Tibial nerve (tissue), 4 donors: Measurements from ENCODE around the gene S100PBP.

Experiments
- CTCF ChIP-seq, 5 experiments: fragments of 200-600 bp in 3 of 5; fragments of 450-650 bp in 2 of 5; sonication (generic) in 3 of 5; IDR thresholded peaks; one replicate each; pipeline ENCODE4 v1.5.1; 2016 to 2019; ENCODE audit warnings: antibody characterized with exemption in 5 of 5, mild to moderate bottlenecking in 3 of 5, moderate library complexity in 2 of 5
- EP300 ChIP-seq, 2 donors: sonication (generic); formaldehyde crosslinking; IDR thresholded peaks; one replicate each; pipeline ENCODE4 v1.6.1; 2017; ENCODE audit warnings: antibody characterized with exemption in 2 of 2, mild to moderate bottlenecking in 1 of 2
- POLR2A ChIP-seq, 2 donors: fragments of 450-650 bp; IDR thresholded peaks; one replicate each; pipeline ENCODE4 v1.6.1; 2017; ENCODE audit warnings: antibody characterized with exemption in 2 of 2, mild to moderate bottlenecking in 2 of 2, moderate library complexity in 2 of 2

GRCh38 chr1:32810358-32810757, 7.1 kb upstream of the S100PBP start:
- TF ChIP-seq CTCF (IDR thresholded peaks at IDR 0.05) (no peak), POLR2A (IDR thresholded peaks at IDR 0.05) (no peak), EP300 (IDR thresholded peaks at IDR 0.05) (no peak)
